ENCODE data around the gene TBC1D24.

The TBC1D24 gene

GRCh38 chr16:2480948-2481347 lies 6.0 kb downstream of the TBC1D24 start:
- Histone ChIP-seq H3K79me2 (peaks cover 2% of the 10 kb centered on the region), H3K9me3 (ENCODE audit: control insufficient read depth, low read length) (no peaks in the 10 kb centered on the region), H3K4me3 (ENCODE audit: low read depth, low read length) (no peak overlapping the region), H3K27ac (no peak overlapping the region), H3K4me2 (ENCODE audit: low read length) (no peak overlapping the region), H2AFZ (no peak overlapping the region), H3K9ac (no peak overlapping the region), H3K4me1 (peaks cover 3% of the 10 kb centered on the region), H3K36me3 (ENCODE audit: control insufficient read depth, insufficient read depth, low read length) (no peaks in the 10 kb centered on the region), H3K27me3 (ENCODE audit: control insufficient read depth, insufficient read depth, low read length) (no peaks in the 10 kb centered on the region)
- TF ChIP-seq CTCF (IDR thresholded peaks at IDR 0.05) = no peak

DNA sequence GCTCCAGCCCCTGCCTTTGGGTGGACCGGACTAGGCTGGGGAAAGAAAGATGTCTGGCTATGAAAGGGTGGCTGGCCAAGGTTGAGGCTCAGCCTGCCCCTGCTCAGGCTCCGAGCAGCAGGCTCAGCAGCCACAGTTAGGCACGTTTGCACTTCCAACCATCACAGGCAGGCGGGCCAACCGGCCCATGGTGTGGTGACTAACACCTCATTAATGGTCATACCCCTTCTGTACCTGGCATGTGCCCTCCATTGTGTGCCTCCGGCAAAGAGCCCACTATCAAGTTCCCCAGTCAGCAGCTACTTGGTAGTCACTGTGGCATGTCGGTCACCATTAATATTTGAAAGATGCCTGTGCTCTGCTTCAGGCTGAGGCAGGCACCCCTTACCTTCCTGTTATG lies 6.7 kb downstream of the TBC1D24 start:
- H3K27ac ChIP-seq = no peak overlapping the region
- no peaks in the 10 kb centered on the region for H3K9me3 ChIP-seq (ENCODE audit: control insufficient read depth, low read length)
- no peaks in the 10 kb centered on the region for H3K4me1 ChIP-seq

DNA sequence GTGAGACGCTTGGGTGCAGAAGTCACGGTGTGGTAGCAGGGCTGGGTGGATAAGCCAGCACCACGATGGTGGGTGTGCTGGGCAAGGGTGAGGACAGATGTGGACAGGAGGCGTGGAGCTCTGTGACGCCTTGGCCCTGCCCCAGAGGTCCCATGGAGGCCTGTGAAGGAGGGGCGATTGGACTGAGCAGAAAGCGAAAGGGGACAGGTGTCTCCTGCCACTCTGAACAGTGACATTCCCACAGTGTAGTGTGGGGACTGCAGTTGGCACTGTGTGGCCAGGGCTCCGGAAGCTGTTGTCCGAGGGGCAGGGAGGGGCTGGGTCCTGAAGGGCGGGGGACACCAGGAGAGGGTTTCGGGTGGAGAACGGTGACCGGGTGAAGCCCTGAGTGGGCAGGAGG lies 7.3 kb downstream of the TBC1D24 start:
- peaks cover 2% of the 10 kb centered on the region for H3K79me2 ChIP-seq
- no peaks in the 10 kb centered on the region for H3K36me3 ChIP-seq (ENCODE audit: control insufficient read depth, insufficient read depth, low read length)
- no peak overlapping the region for H3K27ac ChIP-seq
- H3K4me1 ChIP-seq = no peaks in the 10 kb centered on the region
- H3K9me3 ChIP-seq (ENCODE audit: control insufficient read depth, low read length) = no peaks in the 10 kb centered on the region
- H3K4me2 ChIP-seq (ENCODE audit: low read length) = no peak overlapping the region
- no peak overlapping the region for H3K9ac ChIP-seq
- no peak overlapping the region for H3K4me3 ChIP-seq (ENCODE audit: low read depth, low read length)
- H2AFZ ChIP-seq = no peak overlapping the region
- no peak for TF ChIP-seq CTCF (IDR thresholded peaks at IDR 0.05)
- H3K27me3 ChIP-seq (ENCODE audit: control insufficient read depth, insufficient read depth, low read length) = no peaks in the 10 kb centered on the region

More for the DNA sequence above, 6.7 kb downstream of the TBC1D24 start:
- H3K79me2 ChIP-seq = peaks cover 2% of the 10 kb centered on the region
- H2AFZ ChIP-seq = no peak overlapping the region
- H3K4me2 ChIP-seq (ENCODE audit: low read length) = no peak overlapping the region
- TF ChIP-seq CTCF (IDR thresholded peaks at IDR 0.05) = no peak
- H3K36me3 ChIP-seq (ENCODE audit: control insufficient read depth, insufficient read depth, low read length) = no peaks in the 10 kb centered on the region
- H3K27me3 ChIP-seq (ENCODE audit: control insufficient read depth, insufficient read depth, low read length) = no peaks in the 10 kb centered on the region
- H3K9ac ChIP-seq = no peak overlapping the region
- H3K4me3 ChIP-seq (ENCODE audit: low read depth, low read length) = no peak overlapping the region

- Histone ChIP-seq H3K4me2 (ENCODE audit: low read length) (no peak overlapping the region), H3K27me3 (ENCODE audit: control insufficient read depth, insufficient read depth, low read length) (no peaks in the 10 kb centered on the region), H3K79me2 (peaks cover 2% of the 10 kb centered on the region), H3K4me3 (ENCODE audit: low read depth, low read length) (no peak overlapping the region), H3K36me3 (ENCODE audit: control insufficient read depth, insufficient read depth, low read length) (no peaks in the 10 kb centered on the region), H3K9me3 (ENCODE audit: control insufficient read depth, low read length) (no peaks in the 10 kb centered on the region), H3K9ac (no peak overlapping the region), H3K4me1 (no peaks in the 10 kb centered on the region), H2AFZ (no peak overlapping the region), H3K27ac (no peak overlapping the region)
- TF ChIP-seq CTCF (IDR thresholded peaks at IDR 0.05) = no peak
Measured at GRCh38 chr16:2482708-2483534, 8.0 kb downstream of the TBC1D24 start.

Data from parathyroid adenoma (tissue), 2 donors.